Measurements from ENCODE around the gene CKAP2L. TPM values are rescaled to one million over a fixed set of nuclear protein-coding genes. Genes with fewer than 3 reads are reported as not detected.

CKAP2L gene
- total and polyA plus RNA-seq, 7 donors, result under 0.01 to 3.0 (median 0.54) TPM; not detected in 2

DNA sequence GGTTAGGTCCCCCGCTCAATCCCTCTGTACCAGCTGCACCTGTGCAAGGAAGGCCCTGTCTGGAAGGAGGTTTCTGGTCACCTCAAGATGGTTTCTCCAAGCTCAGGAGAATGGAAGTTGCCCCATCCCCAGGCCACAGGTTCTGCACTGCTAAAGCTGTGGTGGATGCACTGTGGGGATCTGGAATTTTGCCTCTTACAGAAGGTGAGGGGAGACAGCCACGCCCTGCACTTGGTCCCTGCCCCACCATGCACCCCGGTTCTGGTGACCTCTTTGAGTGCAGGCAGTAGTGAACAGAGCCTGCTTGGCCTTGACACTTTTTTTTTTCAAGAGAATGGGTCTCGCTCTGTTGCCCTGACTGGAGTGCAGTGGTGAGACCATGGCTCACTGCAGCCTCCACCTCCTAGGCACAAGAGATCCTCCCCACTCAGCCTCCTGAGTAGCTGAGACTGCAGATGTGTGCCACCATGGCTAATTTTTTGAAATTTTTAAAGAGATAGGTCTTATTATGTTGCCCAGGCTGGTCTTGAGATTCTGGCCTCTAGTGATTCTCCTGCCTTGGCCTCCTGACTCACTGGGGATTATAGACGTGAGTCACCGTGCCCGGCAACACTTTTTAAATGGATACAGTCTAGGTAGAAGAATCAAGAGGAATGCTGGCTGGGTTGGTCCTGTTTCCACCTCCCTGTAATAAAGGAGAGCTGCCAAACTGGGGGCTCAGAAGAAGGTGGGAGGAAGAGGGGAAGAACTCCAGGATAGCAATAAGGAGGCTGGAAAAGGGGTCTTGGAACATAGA lies 49.4 kb downstream of the CKAP2L start:
- TF ChIP-seq, protein P1, sequence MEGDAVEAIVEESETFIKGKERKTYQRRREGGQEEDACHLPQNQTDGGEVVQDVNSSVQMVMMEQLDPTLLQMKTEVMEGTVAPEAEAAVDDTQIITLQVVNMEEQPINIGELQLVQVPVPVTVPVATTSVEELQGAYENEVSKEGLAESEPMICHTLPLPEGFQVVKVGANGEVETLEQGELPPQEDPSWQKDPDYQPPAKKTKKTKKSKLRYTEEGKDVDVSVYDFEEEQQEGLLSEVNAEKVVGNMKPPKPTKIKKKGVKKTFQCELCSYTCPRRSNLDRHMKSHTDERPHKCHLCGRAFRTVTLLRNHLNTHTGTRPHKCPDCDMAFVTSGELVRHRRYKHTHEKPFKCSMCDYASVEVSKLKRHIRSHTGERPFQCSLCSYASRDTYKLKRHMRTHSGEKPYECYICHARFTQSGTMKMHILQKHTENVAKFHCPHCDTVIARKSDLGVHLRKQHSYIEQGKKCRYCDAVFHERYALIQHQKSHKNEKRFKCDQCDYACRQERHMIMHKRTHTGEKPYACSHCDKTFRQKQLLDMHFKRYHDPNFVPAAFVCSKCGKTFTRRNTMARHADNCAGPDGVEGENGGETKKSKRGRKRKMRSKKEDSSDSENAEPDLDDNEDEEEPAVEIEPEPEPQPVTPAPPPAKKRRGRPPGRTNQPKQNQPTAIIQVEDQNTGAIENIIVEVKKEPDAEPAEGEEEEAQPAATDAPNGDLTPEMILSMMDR (IDR thresholded peaks at IDR 0.05), result no peak
- TF ChIP-seq EP300 (IDR thresholded peaks at IDR 0.05) (no peak), POLR2AphosphoS5 (IDR thresholded peaks at IDR 0.05) (no peak), POLR2A (IDR thresholded peaks at IDR 0.05) (no peak)
- Histone ChIP-seq H3K27me3 (peaks cover 0 to 5% (median 0%) of the 10 kb centered on the region in 3 donors), H3K4me1 (no peaks in the 10 kb centered on the region), H3K36me3 (no peaks in the 10 kb centered on the region), H3K9me3 (no peaks in the 10 kb centered on the region), H3K4me3 (no peak overlapping the region), H3K27ac (no peak overlapping the region)
- no peak for DNase-seq
- intact Hi-C loops (cut with DNase I), result no loop called here
- WGBS, 2 donors, result 89 to 93% methylated on average over 7 of the region's 7 CpGs

DNA sequence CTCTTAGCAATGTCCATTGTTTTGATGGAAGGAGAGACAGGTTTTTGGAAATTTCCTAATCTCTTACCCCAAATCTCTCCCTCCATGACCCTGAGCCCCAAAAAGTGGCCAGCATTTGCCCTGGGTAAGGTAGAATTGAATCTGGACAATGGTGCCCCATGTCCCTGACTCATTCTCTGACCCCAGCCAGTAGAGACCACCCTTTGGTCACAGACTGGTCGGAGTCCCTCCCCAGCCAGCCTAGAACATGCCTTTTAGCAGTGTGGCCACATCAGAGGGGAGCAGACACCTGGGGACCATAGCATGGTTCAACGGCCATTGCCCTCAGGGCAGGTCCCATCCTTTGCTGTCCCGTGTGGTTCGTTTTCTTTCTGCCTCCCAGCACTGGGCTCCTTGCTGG lies 50.1 kb downstream of the CKAP2L start:
- no peaks in the 10 kb centered on the region for H3K4me1 ChIP-seq
- no peak for DNase-seq
- intact Hi-C loops (cut with DNase I), result no loop called here
- H3K36me3 ChIP-seq, result no peaks in the 10 kb centered on the region
- peaks cover 0 to 5% (median 0%) of the 10 kb centered on the region in 3 donors for H3K27me3 ChIP-seq
- no peak overlapping the region for H3K27ac ChIP-seq
- no peaks in the 10 kb centered on the region for H3K9me3 ChIP-seq
- 84 to 86% methylated on average over 4 of the region's 4 CpGs for WGBS, 2 donors
- no peak overlapping the region for H3K4me3 ChIP-seq
- TF ChIP-seq POLR2AphosphoS5 (IDR thresholded peaks at IDR 0.05), result no peak
- TF ChIP-seq, protein P1 (IDR thresholded peaks at IDR 0.05), result no peak
- no peak for TF ChIP-seq EP300 (IDR thresholded peaks at IDR 0.05)
- no peak for TF ChIP-seq POLR2A (IDR thresholded peaks at IDR 0.05)

GRCh38 chr2:112713926-112714325 lies 50.5 kb downstream of the CKAP2L start:
- WGBS, 2 donors, result 94 to 95% methylated on average over 7 of the region's 7 CpGs
- no peak for DNase-seq
- Histone ChIP-seq H3K4me3 (no peak overlapping the region), H3K4me1 (no peaks in the 10 kb centered on the region), H3K36me3 (no peaks in the 10 kb centered on the region), H3K27ac (no peak overlapping the region), H3K27me3 (peaks cover 0 to 5% (median 0%) of the 10 kb centered on the region in 3 donors), H3K9me3 (no peaks in the 10 kb centered on the region)
- no peak for TF ChIP-seq POLR2A (IDR thresholded peaks at IDR 0.05)
- TF ChIP-seq, protein P1 (IDR thresholded peaks at IDR 0.05), result no peak
- no peak for TF ChIP-seq EP300 (IDR thresholded peaks at IDR 0.05)
- TF ChIP-seq POLR2AphosphoS5 (IDR thresholded peaks at IDR 0.05), result no peak
- intact Hi-C loops (cut with DNase I), result no loop called here

DNA sequence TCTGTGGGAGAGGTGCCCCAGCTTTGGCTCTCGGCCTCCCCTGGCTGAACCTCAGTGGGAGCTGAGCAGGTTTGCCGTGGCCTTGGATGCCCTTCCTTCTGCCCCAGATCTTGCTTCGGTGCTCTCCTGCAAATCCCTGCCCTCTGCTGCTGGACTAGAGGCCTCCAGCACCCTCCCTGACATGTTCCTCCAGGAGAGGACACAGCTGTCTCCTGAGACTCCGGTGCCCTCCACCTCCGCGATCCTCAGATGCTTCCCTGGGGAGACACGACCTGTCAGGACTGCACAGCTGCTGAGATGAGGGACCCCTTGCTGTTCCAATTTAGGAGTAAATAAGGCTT lies 50.9 kb downstream of the CKAP2L start:
- 70 to 73% methylated on average over 7 of the region's 7 CpGs for WGBS, 2 donors
- no peak for DNase-seq
- no peak overlapping the region for H3K4me3 ChIP-seq
- TF ChIP-seq, protein P1 (IDR thresholded peaks at IDR 0.05), result no peak
- TF ChIP-seq EP300 (IDR thresholded peaks at IDR 0.05), result no peak
- no peak for TF ChIP-seq POLR2A (IDR thresholded peaks at IDR 0.05)
- TF ChIP-seq POLR2AphosphoS5 (IDR thresholded peaks at IDR 0.05), result no peak
- H3K27me3 ChIP-seq, result peaks cover 0 to 5% (median 0%) of the 10 kb centered on the region in 3 donors
- no peak overlapping the region for H3K27ac ChIP-seq
- H3K36me3 ChIP-seq, result no peaks in the 10 kb centered on the region
- H3K4me1 ChIP-seq, result no peaks in the 10 kb centered on the region
- intact Hi-C loops (cut with DNase I), result no loop called here
- no peaks in the 10 kb centered on the region for H3K9me3 ChIP-seq

Measured in sigmoid colon (tissue), 7 donors.